Jurkat, Clone E6-1 (cell line): ENCODE measurements around the gene KRTAP3-1.

Source experiments
- DNase-seq: peaks from one replicate; pipeline ENCODE4 v3.0.0-alpha.2; 2011; ENCODE audit warnings: low read depth, low spot score
- H3K4me3 ChIP-seq: 2 replicates; pipeline ENCODE4 v1.5.1; 2011; ENCODE audit warnings: mild to moderate bottlenecking, low read length, control low read depth, moderate library complexity

Gene KRTAP3-1

DNA sequence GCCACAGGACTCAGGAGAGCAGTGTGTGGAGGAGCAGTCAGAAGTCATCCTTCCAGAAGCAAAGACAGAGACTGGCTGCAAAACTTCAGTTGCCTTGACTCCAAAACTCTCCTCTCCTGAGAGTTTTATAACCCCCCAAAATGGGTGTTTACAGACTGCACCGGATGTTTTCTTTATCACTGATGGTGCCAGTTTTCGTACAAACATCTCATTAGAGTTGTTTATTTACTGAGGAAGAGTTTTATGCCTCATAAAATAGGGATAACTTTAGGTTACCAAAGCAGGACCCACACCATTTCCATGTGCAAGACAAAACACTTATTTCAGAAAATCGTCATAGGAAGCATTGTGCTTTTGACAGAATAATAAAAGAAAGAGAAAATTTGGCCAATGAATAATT, 24.7 kb downstream of the KRTAP3-1 start, which contains the start of gene KRT40:
Gene KRT40, minus strand, starts transcription at position 101 of the 400 bp plus-strand sequence. Its CDS starts 53 bp downstream, at position 48.
- H3K4me3 ChIP-seq = no peak within 1 kb of the TSS
- no peak for DNase-seq

DNA sequence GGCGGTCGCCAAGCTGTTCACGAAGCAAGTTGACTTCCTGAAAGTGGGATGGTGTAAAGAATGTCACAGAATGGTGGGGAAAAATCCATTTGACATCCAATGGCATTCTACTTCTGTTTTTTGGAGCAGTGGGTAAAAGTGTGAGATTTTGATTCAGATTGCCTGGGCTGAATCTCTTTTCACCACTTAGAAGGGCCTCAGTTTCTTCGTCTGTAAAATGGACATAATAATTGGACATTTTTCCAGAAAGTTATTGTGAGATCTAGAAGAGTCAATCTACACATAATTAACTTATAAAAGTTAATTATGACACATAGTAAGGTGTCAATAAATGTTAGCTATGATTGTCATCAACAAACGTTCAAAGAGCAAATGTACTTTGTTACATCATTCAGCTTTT, 27.8 kb downstream of the KRTAP3-1 start:
- no peak for DNase-seq

DNA sequence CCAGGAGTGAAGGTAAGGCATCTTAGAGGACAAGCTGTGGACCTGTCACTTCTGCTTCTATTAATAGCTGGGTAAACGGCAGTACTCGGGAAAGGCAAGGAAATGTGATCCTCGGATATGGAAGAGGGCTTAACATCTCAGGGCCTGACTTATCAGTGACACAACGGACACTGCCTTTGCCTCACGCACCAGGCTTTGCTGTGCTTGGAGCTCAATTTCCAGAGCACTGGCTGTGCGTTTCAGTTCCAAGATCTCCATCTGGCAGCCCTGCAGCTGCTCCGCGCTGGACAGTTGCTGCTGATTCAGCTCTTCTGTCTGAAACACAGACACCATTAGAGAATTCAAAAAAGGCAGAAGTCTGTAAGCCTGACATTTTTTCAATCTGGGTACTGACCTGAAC, 28.3 kb downstream of the KRTAP3-1 start:
- no peak overlapping the region for H3K4me3 ChIP-seq
- DNase-seq = no peak

More for the DNA sequence above, 27.8 kb downstream of the KRTAP3-1 start:
- no peak overlapping the region for H3K4me3 ChIP-seq

DNA sequence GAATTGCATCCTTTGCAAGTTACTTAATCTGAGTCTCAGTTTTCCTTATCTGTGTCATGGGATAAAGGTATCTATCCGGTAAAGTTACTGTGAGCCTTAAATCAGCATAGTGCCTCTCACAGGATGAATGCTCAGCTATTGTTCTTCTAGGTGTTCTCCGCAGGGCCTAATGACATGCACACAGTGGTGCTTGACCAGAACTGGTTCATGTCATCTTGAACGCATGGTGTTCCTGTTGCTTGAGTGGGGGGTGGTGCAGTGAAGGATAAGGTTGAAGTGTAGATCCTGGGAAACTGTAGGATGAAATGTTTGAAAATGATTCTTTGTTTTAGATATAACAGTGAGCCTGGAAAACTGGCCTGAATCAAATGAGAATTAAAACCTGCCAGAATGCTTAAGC, 28.8 kb downstream of the KRTAP3-1 start:
- H3K4me3 ChIP-seq = no peak overlapping the region
- DNase-seq = no peak

DNA sequence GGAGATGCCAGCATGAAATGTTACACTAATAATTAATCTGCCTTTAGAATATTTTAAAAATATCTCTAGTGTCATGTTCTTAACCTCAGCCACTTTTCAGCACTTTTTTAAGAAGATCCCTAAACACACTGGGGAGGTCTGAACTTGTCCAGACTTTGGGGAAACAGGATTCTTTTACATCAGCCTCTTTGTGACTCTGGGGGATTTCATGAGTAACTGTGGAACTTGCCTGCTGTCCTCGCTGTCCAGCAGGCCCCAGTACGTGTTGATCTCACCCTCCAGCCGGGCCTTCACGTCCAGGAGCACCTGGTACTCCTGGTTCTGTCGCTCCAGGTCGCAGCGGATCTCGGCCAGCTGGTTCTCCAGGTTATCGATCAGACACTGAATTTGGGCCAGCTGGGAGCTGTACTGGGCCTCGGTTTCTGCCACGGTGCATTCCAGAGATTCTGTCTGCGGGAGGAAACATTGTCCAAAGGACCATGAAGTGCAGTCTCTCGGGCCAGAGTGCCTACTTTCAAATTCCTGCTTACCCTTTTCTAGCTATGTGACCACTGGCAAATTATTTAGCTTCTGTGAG, 30.3 kb downstream of the KRTAP3-1 start:
- no peak for DNase-seq
- H3K4me3 ChIP-seq = no peak overlapping the region

DNA sequence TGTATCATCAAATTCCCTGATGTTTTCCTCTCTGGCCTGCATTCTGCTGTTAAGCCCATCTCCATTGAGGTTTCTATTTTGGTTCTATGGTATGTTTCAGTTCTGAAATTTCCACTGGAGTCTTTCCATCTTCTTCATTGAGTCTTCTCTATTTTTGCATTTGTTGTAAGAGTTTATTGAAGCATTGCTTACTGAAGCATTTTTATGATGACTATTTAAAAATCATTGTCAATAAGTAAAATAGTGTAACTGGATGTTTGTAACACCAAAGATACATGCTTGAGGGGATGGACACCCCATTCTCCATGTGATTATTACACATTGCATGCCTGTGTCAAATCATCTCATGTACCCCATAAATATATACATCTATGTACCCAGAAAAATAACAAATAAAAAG, 33.4 kb downstream of the KRTAP3-1 start:
- no peak overlapping the region for H3K4me3 ChIP-seq
- no peak for DNase-seq

DNA sequence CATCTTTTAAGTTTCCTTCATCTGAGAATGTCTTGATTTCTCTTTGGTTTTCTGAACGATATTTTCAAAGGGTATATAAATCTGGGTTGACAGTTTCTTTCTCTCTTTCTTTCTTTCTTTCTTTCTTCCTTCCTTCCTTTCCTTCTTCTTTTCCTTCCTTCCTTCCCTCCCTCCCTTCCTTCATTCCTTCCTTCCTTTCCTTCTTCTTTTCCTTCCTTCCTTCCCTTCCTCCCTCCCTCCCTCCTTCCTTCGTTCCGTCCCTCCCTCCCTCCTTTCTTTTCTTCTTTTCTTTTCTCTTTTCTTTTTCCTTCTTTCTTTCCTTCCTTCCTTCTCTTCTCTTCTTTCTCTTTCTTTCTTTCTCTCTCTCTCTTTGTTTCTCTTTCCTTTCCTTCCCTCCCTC, 34.6 kb downstream of the KRTAP3-1 start:
- H3K4me3 ChIP-seq = no peak overlapping the region
- DNase-seq = no peak

DNA sequence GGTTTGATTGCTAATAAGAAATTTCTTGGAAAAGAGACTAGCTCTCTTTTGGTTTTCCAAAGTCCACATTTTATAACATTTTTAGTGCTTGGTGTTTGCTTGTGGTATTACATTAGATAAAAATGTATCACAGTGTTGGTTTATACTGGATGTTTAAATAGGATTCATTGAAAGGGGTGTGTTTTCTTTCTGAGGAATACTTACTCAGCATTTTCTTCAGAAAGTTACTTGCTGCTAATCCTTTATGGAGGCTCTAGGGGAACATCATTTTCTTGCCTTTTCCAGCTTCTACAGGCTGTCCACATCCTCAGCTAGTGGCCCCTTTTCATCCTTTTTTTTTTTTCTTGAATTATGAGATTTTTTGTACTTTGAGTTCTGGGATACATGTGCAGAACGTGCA, 41.3 kb downstream of the KRTAP3-1 start:
- no peak for DNase-seq
- H3K4me3 ChIP-seq = no peak overlapping the region

DNA sequence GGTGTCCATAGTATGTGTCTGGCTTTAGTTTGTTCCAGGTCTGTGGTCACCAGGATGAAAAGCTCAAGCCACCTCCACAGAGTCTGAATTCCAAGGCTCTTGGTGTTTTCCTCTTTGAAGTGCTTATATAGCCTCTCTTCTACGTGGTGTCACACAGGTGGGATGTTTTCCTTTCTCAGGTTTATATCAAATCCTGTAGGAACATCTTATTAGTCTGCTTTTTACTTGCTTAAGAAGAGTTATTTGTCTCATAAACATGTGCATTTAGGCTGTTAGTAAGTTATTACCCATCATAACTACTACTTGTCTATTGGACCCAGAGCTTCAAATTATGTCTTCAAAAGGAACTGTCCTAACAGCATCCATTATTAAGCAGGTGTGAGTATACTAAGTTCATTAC, 42.1 kb downstream of the KRTAP3-1 start, which contains the start of gene KRT39:
Gene KRT39, minus strand, starts transcription at position 101 of the 400 bp plus-strand sequence. Its CDS starts 92 bp downstream, at position 9.
- H3K4me3 ChIP-seq = no peak within 1 kb of the TSS
- DNase-seq = no peak

DNA sequence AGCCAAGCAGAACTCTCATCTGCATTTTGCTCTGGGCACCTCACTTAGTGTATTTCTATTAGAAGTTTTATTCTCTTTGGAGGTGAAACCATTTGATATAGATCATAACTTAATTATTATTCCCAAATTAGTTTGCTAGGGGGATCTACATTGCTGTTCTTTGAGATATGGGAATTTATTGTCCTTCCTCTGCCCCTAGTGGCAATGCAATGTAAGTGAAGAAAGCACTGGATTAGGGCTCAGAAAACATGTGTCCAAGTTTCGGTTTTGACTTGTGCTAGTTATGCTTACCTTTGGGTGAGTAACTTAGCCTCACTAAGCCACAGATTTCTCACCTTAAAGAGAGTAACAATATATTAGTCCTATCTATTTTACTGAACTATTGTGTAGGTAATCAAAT, 45.1 kb downstream of the KRTAP3-1 start:
- H3K4me3 ChIP-seq = no peak overlapping the region
- peak; percentile 25 for DNase-seq

DNA sequence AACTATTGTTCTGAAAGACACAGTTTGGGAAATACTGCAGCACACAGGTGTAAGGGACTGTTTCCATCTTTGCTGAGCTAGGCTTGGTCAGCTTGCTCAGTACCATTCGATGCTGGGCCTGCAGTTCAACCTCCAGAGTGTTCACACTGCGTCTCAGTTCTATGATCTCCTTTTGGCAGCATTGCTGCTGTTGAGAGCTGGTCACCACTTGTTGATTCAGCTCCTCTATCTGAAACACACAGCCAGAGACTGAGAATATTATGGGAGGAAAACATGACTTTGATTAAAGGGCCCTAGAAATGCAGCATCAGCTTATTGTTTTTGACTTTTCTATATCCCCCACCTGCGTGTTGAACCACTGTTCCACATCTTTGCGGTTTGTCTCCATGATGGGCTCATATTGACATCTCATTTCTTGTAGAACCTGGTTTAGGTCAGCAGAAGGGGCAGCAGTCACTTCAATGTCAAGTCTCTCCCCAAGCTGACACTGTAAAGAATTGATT, 46.8 kb downstream of the KRTAP3-1 start:
- no peak for DNase-seq
- no peak overlapping the region for H3K4me3 ChIP-seq

DNA sequence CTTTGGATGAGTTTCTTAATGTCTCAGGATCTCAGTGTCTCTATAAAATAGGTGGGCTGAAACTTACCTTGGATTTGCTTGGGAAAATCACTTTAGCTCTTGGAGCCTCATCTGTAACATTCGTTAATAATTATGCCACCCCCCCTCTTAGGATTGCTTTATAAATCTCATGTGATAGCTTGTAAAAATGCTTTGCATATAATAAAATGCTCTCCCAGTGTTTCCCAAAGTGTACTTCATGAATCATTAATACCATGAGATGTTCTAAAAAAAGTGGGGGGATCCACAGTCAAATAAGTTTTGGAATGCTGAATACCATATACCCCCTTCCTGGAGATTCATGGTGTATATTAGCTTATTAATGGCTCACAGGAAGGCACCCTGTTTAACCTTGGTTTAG, 47.3 kb downstream of the KRTAP3-1 start:
- DNase-seq = no peak
- H3K4me3 ChIP-seq = no peak overlapping the region

DNA sequence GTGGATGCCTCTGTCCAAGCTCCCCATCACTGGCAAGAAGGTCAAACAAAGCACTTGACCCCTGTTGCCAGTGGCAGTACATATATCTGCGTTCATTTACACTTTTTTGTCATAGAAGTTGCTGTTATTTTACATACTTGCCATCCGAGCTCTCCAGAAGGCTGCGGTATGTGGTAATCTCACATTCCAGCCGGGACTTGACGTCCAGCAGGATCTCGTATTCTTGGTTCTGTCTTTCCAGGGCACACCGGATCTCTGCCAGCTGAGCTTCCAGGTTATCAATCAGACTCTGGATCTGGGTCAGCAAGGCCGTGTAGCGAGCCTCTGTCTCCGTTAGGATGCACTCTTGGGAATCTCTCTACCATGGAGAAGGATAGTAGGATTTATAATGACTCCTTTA, 48.8 kb downstream of the KRTAP3-1 start:
- no peak for DNase-seq
- no peak overlapping the region for H3K4me3 ChIP-seq
